GM12801 (cell line): ENCODE data around the gene TRIM44.

Experiments
- CTCF ChIP-seq: IDR thresholded peaks from one replicate; pipeline ENCODE4 v1.5.1; 2011; ENCODE audit warnings: control low read depth; ENCODE audit not compliant: insufficient read length; ENCODE audit errors: extremely low read depth

TRIM44 gene

GRCh38 chr11:35802221-35802620, 139.6 kb downstream of the TRIM44 start:
- no peak for TF ChIP-seq CTCF

- no peak for TF ChIP-seq CTCF
These were observed 140.1 kb downstream of the TRIM44 start for GRCh38 chr11:35802672-35803071.

GRCh38 chr11:35803115-35803514, 140.5 kb downstream of the TRIM44 start:
- TF ChIP-seq CTCF, result no peak

GRCh38 chr11:35804451-35805040, 142.0 kb downstream of the TRIM44 start:
- no peak for TF ChIP-seq CTCF

- no peak for TF ChIP-seq CTCF
These were observed 147.0 kb downstream of the TRIM44 start for GRCh38 chr11:35809561-35809960.

- TF ChIP-seq CTCF, result no peak
These were observed 147.6 kb downstream of the TRIM44 start for GRCh38 chr11:35810045-35810645.

- no peak for TF ChIP-seq CTCF
These were observed 149.2 kb downstream of the TRIM44 start for GRCh38 chr11:35811783-35812182.
